ENCODE results near the gene PEF1. TPM values are rescaled to one million over a fixed set of nuclear protein-coding genes. Genes with fewer than 3 reads are reported as not detected.

The PEF1 gene
- total and polyA plus RNA-seq, 2 experiments from 2014 or later = 22.3 to 68.5 TPM

DNA sequence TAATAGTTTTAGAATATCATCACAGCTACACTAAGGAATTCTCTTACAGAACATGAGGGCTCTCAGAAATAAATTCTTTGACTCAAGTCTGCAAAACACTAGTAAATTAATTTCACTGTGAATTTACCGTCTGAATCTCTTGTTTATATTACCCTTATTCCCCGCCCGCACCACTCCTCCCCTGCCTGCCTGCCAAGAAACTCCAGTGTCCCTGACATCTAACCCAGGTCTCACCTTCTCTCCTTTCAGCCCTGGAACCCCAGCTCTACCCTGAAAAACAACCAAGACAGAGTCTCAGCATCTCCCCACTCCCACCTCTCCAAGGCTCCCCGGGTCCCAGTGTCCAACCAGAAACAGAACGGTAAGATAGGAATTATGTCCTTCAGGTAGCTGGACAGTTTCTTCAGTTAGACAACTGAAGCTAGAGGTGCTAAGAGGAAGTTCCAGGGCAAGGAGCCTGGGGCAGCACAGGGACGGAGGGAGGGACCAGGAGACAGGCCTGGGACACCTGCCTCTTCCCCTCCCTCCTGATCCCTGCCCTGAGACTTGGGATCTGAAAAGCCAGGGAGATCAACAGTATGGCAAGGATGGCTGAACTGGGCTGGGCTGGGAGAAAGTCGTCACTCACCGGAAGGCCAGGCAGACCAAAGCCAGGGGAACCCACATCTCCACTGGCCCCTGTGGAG lies 43.7 kb upstream of the PEF1 start (continued):
- TF ChIP-seq, protein P1, sequence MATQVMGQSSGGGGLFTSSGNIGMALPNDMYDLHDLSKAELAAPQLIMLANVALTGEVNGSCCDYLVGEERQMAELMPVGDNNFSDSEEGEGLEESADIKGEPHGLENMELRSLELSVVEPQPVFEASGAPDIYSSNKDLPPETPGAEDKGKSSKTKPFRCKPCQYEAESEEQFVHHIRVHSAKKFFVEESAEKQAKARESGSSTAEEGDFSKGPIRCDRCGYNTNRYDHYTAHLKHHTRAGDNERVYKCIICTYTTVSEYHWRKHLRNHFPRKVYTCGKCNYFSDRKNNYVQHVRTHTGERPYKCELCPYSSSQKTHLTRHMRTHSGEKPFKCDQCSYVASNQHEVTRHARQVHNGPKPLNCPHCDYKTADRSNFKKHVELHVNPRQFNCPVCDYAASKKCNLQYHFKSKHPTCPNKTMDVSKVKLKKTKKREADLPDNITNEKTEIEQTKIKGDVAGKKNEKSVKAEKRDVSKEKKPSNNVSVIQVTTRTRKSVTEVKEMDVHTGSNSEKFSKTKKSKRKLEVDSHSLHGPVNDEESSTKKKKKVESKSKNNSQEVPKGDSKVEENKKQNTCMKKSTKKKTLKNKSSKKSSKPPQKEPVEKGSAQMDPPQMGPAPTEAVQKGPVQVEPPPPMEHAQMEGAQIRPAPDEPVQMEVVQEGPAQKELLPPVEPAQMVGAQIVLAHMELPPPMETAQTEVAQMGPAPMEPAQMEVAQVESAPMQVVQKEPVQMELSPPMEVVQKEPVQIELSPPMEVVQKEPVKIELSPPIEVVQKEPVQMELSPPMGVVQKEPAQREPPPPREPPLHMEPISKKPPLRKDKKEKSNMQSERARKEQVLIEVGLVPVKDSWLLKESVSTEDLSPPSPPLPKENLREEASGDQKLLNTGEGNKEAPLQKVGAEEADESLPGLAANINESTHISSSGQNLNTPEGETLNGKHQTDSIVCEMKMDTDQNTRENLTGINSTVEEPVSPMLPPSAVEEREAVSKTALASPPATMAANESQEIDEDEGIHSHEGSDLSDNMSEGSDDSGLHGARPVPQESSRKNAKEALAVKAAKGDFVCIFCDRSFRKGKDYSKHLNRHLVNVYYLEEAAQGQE (IDR thresholded peaks at IDR 0.05; ENCODE audit: unreplicated experiment) = no peak
- TF ChIP-seq ZNF331 (CRISPR knock-in tag; IDR thresholded peaks at IDR 0.05; ENCODE audit: low read depth) = no peak
- TF ChIP-seq NANOG (IDR thresholded peaks at IDR 0.05; ENCODE audit: borderline replicate concordance) = no peak
- TF ChIP-seq EZH2 (IDR thresholded peaks at IDR 0.05; ENCODE audit: low read depth, unreplicated experiment) = no peak
- no peak for TF ChIP-seq POLR2AphosphoS5 (IDR thresholded peaks at IDR 0.05; ENCODE audit: low read depth)
- TF ChIP-seq, protein P2, sequence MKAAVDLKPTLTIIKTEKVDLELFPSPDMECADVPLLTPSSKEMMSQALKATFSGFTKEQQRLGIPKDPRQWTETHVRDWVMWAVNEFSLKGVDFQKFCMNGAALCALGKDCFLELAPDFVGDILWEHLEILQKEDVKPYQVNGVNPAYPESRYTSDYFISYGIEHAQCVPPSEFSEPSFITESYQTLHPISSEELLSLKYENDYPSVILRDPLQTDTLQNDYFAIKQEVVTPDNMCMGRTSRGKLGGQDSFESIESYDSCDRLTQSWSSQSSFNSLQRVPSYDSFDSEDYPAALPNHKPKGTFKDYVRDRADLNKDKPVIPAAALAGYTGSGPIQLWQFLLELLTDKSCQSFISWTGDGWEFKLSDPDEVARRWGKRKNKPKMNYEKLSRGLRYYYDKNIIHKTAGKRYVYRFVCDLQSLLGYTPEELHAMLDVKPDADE (IDR thresholded peaks at IDR 0.05) = no peak

DNA sequence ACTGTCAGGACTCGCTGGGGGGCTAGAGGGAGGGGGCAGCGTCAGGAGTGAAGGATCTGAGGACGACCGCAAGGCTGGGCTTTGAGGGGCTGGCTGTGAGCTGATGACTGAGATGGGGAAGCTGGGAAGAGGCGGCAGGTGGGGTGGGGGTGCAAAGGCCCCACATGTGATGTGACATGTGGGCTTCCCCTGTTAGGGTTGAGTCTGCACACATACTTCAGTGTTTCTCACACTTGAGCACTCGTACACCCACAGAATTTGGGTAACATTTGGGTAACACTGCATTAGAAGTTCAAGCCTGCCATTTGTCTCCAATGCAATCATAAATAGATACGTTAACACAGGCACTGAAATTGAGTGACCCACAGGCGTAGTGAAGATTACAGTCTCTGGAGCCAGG lies 42.9 kb upstream of the PEF1 start:
- H3K36me3 Mint-ChIP-seq (ENCODE audit: low read depth) = no peaks in the 10 kb centered on the region
- TF ChIP-seq POLR2AphosphoS5 (IDR thresholded peaks at IDR 0.05; ENCODE audit: low read depth) (no peak), CTCF (conservative IDR thresholded peaks at IDR 0.05; ENCODE audit: low read depth in 2 of 2) (no peak), ZNF114 (CRISPR knock-in tag; IDR thresholded peaks at IDR 0.05) (no peak), JUNB (IDR thresholded peaks at IDR 0.05; ENCODE audit: unreplicated experiment) (no peak)
- TF ChIP-seq, protein P1 (IDR thresholded peaks at IDR 0.05; ENCODE audit: unreplicated experiment) = no peak
- no peak overlapping the region for H3K27ac ChIP-seq (ENCODE audit: low read depth)
- no peaks in the 10 kb centered on the region for H3K27me3 ChIP-seq (ENCODE audit: insufficient read depth)
- no peaks in the 10 kb centered on the region for H3F3A ChIP-seq (replicated peaks; ENCODE audit: low read depth)
- H2AFZ ChIP-seq = no peak overlapping the region
- peaks cover 24% of the 10 kb centered on the region for H3K4me1 Mint-ChIP-seq
- H3K27me3 Mint-ChIP-seq (ENCODE audit: insufficient read depth, low read depth, poor library complexity) = peaks cover 13% of the 10 kb centered on the region
- H3K4me1 ChIP-seq (ENCODE audit: insufficient read depth) = no peaks in the 10 kb centered on the region
- no peaks in the 10 kb centered on the region for H3K79me2 ChIP-seq (replicated peaks; ENCODE audit: insufficient read depth)
- H3K9me2 ChIP-seq (ENCODE audit: insufficient read depth) = no peaks in the 10 kb centered on the region
- H3K27ac Mint-ChIP-seq = no peak overlapping the region
- H3K9me3 Mint-ChIP-seq = no peaks in the 10 kb centered on the region; the same call in 2 of the 3 replicates
- no peak overlapping the region for H3K4me3 Mint-ChIP-seq
- no peak for DNase-seq (ENCODE audit: low spot score)
- H3K4me3 ChIP-seq = no peak overlapping the region
- no peaks in the 10 kb centered on the region for H3K36me3 ChIP-seq (ENCODE audit: insufficient read depth)
- ATAC-seq = no peak
- H3K4me2 ChIP-seq = no peak overlapping the region
- no peaks in the 10 kb centered on the region for H4K20me1 ChIP-seq (replicated peaks; ENCODE audit: insufficient read depth)

Data from GM23338 (cell line).